ENCODE data around the gene DCAF5. TPM values are rescaled to one million over a fixed set of nuclear protein-coding genes. Genes with fewer than 3 reads are reported as not detected.

Gene DCAF5
- total and polyA plus RNA-seq, 12 donors: 14.1 to 63.1 (median 57.4) TPM

DNA sequence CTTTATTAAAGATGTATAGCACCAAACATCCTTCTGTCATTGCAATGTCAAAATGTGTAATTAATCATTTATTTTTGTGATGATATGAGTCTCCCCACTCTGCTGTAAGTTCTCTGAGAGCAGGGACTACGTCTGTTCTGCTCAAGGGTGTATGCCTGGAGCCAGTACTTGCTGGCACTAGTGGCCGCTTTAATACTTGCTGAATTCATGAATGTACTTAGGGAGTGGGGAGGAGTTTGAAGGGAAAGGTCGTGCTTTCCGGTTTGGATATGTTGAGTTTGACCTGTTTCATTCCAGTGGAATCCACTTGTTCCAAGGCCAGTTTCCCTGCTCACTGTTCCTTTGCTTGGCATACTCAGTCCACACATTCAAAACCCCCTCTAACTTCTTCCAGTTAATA is 1.9 kb upstream of the DCAF5 start:
- peaks cover 3 to 31% (median 26%) of the 10 kb centered on the region in 9 donors for H3K4me1 ChIP-seq
- TF ChIP-seq, protein P1, sequence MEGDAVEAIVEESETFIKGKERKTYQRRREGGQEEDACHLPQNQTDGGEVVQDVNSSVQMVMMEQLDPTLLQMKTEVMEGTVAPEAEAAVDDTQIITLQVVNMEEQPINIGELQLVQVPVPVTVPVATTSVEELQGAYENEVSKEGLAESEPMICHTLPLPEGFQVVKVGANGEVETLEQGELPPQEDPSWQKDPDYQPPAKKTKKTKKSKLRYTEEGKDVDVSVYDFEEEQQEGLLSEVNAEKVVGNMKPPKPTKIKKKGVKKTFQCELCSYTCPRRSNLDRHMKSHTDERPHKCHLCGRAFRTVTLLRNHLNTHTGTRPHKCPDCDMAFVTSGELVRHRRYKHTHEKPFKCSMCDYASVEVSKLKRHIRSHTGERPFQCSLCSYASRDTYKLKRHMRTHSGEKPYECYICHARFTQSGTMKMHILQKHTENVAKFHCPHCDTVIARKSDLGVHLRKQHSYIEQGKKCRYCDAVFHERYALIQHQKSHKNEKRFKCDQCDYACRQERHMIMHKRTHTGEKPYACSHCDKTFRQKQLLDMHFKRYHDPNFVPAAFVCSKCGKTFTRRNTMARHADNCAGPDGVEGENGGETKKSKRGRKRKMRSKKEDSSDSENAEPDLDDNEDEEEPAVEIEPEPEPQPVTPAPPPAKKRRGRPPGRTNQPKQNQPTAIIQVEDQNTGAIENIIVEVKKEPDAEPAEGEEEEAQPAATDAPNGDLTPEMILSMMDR (IDR thresholded peaks at IDR 0.05): peak in 1 of 9 donors; percentile 8
- no peak overlapping the region for H3K4me3 ChIP-seq
- no peak for DNase-seq
- H3K9me3 ChIP-seq: no peaks in the 10 kb centered on the region
- WGBS, 2 donors: 35% methylated on average over 4 of the region's 4 CpGs
- no peak for ATAC-seq
- H3K27ac ChIP-seq: peak overlapping the region in 2 of 10 donors; percentile 7 to 38
- no peaks in the 10 kb centered on the region for H3K36me3 ChIP-seq
- H3K27me3 ChIP-seq: no peaks in the 10 kb centered on the region
- intact Hi-C loops (cut with DNase I): loop anchor here in 7 of 10 donors (1.0 to 10.0 kb wide), 5 partner anchors 37 to 88 kb away; partner anchors contain the start of gene EXD2 (in 5 of the 7)

DNA sequence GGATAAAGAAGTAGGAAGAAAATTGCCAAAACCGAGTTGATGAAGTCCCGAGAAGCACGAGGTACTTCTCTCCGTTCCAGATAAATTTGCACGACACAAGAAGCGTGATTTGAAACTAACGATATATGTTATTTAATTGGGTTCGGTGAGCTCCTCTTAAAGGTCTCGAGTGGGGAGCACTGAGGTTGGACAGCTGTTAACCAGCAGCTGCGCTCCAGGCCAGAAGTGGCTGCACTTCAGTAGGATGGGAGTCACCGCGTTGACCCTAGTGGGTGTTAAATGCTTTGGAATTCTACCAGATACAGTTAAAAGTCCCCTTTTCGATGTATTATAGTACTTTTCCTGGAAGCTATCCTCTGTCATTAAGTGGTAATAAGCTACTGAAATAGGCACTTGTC is 953 bp upstream of the DCAF5 start:
- H3K36me3 ChIP-seq: peaks cover 0 to 7% (median 0%) of the 10 kb centered on the region in 9 donors
- H3K9me3 ChIP-seq: no peaks in the 10 kb centered on the region
- TF ChIP-seq, protein P1 (IDR thresholded peaks at IDR 0.05): no peak
- H3K4me3 ChIP-seq: peak overlapping the region; percentile 79 to 98 (median 90)
- DNase-seq (peak in 1 of 2 donors; percentile 23), ATAC-seq (no peak)
- 2 to 3% methylated on average over 13 of the region's 13 CpGs for WGBS, 2 donors
- peaks cover 3 to 40% (median 33%) of the 10 kb centered on the region in 9 donors for H3K4me1 ChIP-seq
- intact Hi-C loops (cut with DNase I): loop anchor here in 7 of 10 donors (1.0 to 10.0 kb wide), 5 partner anchors 37 to 88 kb away; partner anchors contain the start of gene EXD2 (in 5 of the 7)
- no peaks in the 10 kb centered on the region for H3K27me3 ChIP-seq
- peak overlapping the region; percentile 76 to 98 (median 94) for H3K27ac ChIP-seq

DNA sequence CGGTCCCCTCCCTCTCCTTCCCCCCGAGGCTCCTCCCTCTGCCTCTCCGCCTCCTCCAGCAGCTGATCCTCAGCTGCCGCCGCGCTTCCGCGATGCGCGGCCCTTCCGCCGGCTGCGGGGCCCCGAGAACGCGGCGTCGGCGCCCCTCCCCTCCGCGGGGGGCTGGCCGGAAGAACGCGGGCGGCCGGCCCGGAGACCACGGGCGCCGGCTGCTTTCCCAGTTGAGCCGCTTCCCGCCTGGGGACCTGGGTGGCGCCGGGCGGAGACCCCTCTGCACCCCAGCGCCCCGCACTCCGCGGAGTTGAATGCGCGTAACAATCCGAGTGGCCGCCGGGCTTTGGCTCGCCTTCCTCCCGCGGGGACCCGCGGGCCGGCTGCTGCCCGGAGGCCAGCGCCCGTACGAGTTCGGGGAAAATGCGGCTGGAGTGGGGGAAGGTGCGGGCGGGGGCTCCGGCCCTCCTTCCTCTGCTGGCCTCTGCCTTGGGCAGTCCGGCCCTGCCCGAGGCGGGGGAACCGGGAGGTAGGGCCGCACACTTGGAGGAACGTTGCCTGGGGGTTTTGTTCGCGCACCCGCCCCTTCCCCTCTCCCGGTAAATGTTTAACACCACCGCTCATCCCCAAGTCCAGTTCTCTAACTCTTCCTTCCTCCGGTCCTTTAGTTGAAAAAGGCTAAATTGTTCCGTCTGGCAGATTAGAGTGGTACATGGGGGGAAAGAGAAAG is 393 bp upstream of the DCAF5 start:
- intact Hi-C loops (cut with DNase I): loop anchor here in 6 of 10 donors (5.0 to 10.0 kb wide), 4 partner anchors 39 to 89 kb away; partner anchors contain the start of gene EXD2 (in 4 of the 6)
- no peaks in the 10 kb centered on the region for H3K9me3 ChIP-seq
- TF ChIP-seq, protein P1 (IDR thresholded peaks at IDR 0.05): peak in 1 of 9 donors; percentile 3
- peak overlapping the region; percentile 76 to 98 (median 94) for H3K27ac ChIP-seq
- DNase-seq (peak in 1 of 2 donors; percentile 93), ATAC-seq (peak; percentile 92 to 95 (median 93))
- WGBS, 2 donors: 1% methylated on average over 47 to 72 of the region's 72 CpGs
- H3K36me3 ChIP-seq: peaks cover 0 to 13% (median 0%) of the 10 kb centered on the region in 9 donors
- H3K4me3 ChIP-seq: peak overlapping the region; percentile 79 to 98 (median 90)
- peaks cover 3 to 44% (median 33%) of the 10 kb centered on the region in 9 donors for H3K4me1 ChIP-seq
- H3K27me3 ChIP-seq: no peaks in the 10 kb centered on the region

DNA sequence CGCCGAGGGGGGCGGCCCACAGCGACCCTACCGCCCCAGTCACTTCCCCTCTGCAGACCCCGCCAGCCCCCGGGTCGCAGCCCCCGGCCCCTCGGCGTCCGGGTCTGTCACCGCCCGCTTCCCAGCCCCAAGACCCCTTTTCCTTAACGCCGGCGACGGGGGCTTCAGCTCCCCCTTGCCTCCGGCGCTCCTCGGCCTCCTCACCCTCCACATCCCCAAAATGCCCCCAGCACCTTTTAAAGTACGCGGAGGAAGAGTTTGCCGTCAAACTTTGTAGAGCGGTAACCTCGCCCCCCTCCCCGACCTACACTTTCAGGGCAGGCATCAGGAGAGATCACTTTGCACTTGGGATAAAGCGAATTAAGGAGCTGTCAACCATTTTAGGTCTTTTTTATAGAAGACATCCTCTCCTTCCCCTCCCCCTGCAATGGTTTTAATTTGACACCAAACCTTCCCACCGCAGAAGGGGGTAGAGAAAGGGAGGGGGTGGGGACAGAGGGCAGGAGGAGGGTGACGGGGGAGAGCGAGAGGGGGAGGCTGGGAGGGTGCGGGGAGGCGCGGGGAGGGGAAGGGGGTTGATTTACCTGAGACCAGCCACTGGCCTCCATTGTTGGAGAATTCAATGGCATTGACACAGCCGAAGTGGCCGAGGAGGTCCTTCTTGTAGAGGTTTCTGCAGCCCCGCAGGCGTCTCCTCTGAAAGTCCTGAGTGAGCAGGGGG is 578 bp downstream of the DCAF5 start:
- WGBS, 2 donors: 0 to 1% methylated on average over 38 of the region's 38 CpGs
- peak; percentile 13 to 65 (median 34) for ATAC-seq
- intact Hi-C loops (cut with DNase I): loop anchor here in 6 of 10 donors (5.0 to 10.0 kb wide), 4 partner anchors 40 to 90 kb away; partner anchors contain the start of gene EXD2 (in 4 of the 6)
- H3K4me3 ChIP-seq: peak overlapping the region; percentile 79 to 98 (median 90)
- TF ChIP-seq, protein P1 (IDR thresholded peaks at IDR 0.05): no peak
- H3K4me1 ChIP-seq: peaks cover 3 to 44% (median 39%) of the 10 kb centered on the region in 9 donors
- no peaks in the 10 kb centered on the region for H3K27me3 ChIP-seq
- no peaks in the 10 kb centered on the region for H3K9me3 ChIP-seq
- peak overlapping the region; percentile 71 to 98 (median 94) for H3K27ac ChIP-seq
- peaks cover 0 to 22% (median 0%) of the 10 kb centered on the region in 9 donors for H3K36me3 ChIP-seq
- peak; percentile 28 to 41 for DNase-seq
